Esophagus muscularis mucosa (tissue), 4 donors: Measurements from ENCODE around the gene IL11RA. TPM values are rescaled to one million over a fixed set of nuclear protein-coding genes. Genes with fewer than 3 reads are reported as not detected.

ENCODE experiments used
- DNase-seq: peaks from one replicate; pipeline ENCODE4 v3.0.0-alpha.2; 2017; ENCODE audit errors: extremely low spot score
- H3K27ac ChIP-seq, 4 donors: fragments of 200-600 bp; sonication (generic); replicated peaks in 1 of 4; 1 replicate in 3 of 4; 2 replicates in 1 of 4; pipeline ENCODE4 v1.5.1; 2016 to 2019; ENCODE audit warnings: mild to moderate bottlenecking in 1 of 4
- H3K27me3 ChIP-seq, 4 donors: fragments of 200-600 bp; sonication (generic); one replicate each; pipeline versions ENCODE4 v1.5.1 to v1.6.0; 2016 to 2019
- H3K36me3 ChIP-seq, 4 donors: fragments of 200-600 bp; sonication (generic); one replicate each; pipeline ENCODE4 v1.5.1; 2016 to 2019
- H3K4me1 ChIP-seq, 4 donors: fragments of 200-600 bp; sonication (generic); one replicate each; pipeline ENCODE4 v1.5.1; 2016 to 2019
- H3K4me3 ChIP-seq, 4 donors: fragments of 200-600 bp; sonication (generic); 1 replicate in 2 of 4; 2 replicates in 2 of 4; pipeline ENCODE4 v1.5.1; 2016 to 2019; ENCODE audit warnings: mild to moderate bottlenecking in 4 of 4, moderate library complexity in 1 of 4
- H3K9me3 ChIP-seq, 4 donors: fragments of 200-600 bp; sonication (generic); 1 replicate in 3 of 4; 2 replicates in 1 of 4; pipeline ENCODE4 v1.5.1; 2016 to 2019
- CTCF ChIP-seq, 3 experiments: fragments of 200-600 bp in 2 of 3; fragments of 450-650 bp in 1 of 3; sonication (generic) in 2 of 3; IDR thresholded peaks; one replicate each; pipeline ENCODE4 v1.5.1; 2017 to 2019; ENCODE audit warnings: antibody characterized with exemption in 3 of 3, mild to moderate bottlenecking in 2 of 3, moderate library complexity in 1 of 3
- EP300 ChIP-seq: sonication (generic); formaldehyde crosslinking; IDR thresholded peaks from one replicate; pipeline ENCODE4 v1.6.1; 2017; ENCODE audit warnings: antibody characterized with exemption
- POLR2A ChIP-seq: fragments of 450-650 bp; IDR thresholded peaks from one replicate; pipeline ENCODE4 v1.6.1; 2017; ENCODE audit warnings: antibody characterized with exemption, moderate library complexity, mild to moderate bottlenecking, low read depth
- POLR2AphosphoS5 ChIP-seq, 2 donors: sonication (generic); formaldehyde crosslinking; IDR thresholded peaks; one replicate each; pipeline ENCODE4 v1.6.1; 2017; ENCODE audit warnings: antibody characterized with exemption in 2 of 2
- WGBS: methylation state at CpG from one replicate; pipeline ENCODE4 v1.1.5; 2018; 5-methylcytosine and 5-hydroxymethylcytosine counted together
- intact Hi-C: fragments of 100-400 bp; cut with DNase I; formaldehyde crosslinking; loops from one replicate; pipeline ENCODE4 v1.15.1; 2023
- total RNA-seq, 4 donors: library from RNA; depleted of rRNA; stranded (reverse); fragments of >200 nt; gene quantifications; one replicate each; pipeline versions ENCODE4 v1.1.0 to v1.2.1, GENCODE V29; 2016

The IL11RA gene
- 10 to 100 TPM; 33.0 to 40.2 (median 33.9) TPM for total RNA-seq

- DNase-seq, result peak; percentile 96
- TF ChIP-seq POLR2A (no peak), POLR2AphosphoS5 (IDR thresholded peaks at IDR 0.05) (peak; percentile 79 to 86)
- Histone ChIP-seq H3K4me3 (peak within 1 kb of the TSS; percentile 51 to 62 (median 58)), H3K4me1 (peaks cover 59 to 77% (median 70%) of the 10 kb centered on the region in 4 donors), H3K9me3 (no peaks in the 10 kb centered on the region), H3K27me3 (no peaks in the 10 kb centered on the region), H3K27ac (peak within 1 kb of the TSS; percentile 80 to 83 (median 82)), H3K36me3 (peaks cover 10 to 21% (median 18%) of the 10 kb centered on the region in 4 donors)
- intact Hi-C loops, result loop anchor here (10.0 kb wide), 1 partner anchor 57 kb away; no protein-coding TSS in a partner anchor
- WGBS, result 17% methylated on average over 20 of the region's 24 CpGs
Observed at GRCh38 chr9:34651876-34652601, at the start of gene IL11RA. Gene IL11RA, plus strand, starts transcription at chr9:34652185. Its CDS starts 3,033 bp downstream, at chr9:34655218.

GRCh38 chr9:34603610-34604231 lies 48.3 kb upstream of the IL11RA start:
- no peaks in the 10 kb centered on the region for H3K36me3 ChIP-seq
- H3K4me1 ChIP-seq, result peaks cover 0 to 7% (median 0%) of the 10 kb centered on the region in 4 donors
- H3K9me3 ChIP-seq, result no peaks in the 10 kb centered on the region
- TF ChIP-seq POLR2AphosphoS5 (IDR thresholded peaks at IDR 0.05) (peak in 1 of 2 donors; percentile 39), CTCF (IDR thresholded peaks at IDR 0.05) (peak; percentile 88 to 97 (median 91)), POLR2A (no peak)
- intact Hi-C loops, result loop anchor here (10.0 kb wide), 1 partner anchor 269 kb away; no protein-coding TSS in a partner anchor
- H3K27me3 ChIP-seq, result no peaks in the 10 kb centered on the region
- no peak overlapping the region for H3K27ac ChIP-seq
- no peak overlapping the region for H3K4me3 ChIP-seq
- no peak for DNase-seq
- 49% methylated on average over 4 of the region's 4 CpGs for WGBS

- DNase-seq, result no peak
- no peaks in the 10 kb centered on the region for H3K36me3 ChIP-seq
- no peak overlapping the region for H3K27ac ChIP-seq
- no peaks in the 10 kb centered on the region for H3K27me3 ChIP-seq
- TF ChIP-seq POLR2AphosphoS5 (IDR thresholded peaks at IDR 0.05) (no peak), POLR2A (no peak), CTCF (IDR thresholded peaks at IDR 0.05) (no peak), EP300 (no peak)
- H3K9me3 ChIP-seq, result no peaks in the 10 kb centered on the region
- intact Hi-C loops, result loop anchor here (10.0 kb wide), 1 partner anchor 271 kb away; no protein-coding TSS in a partner anchor
- peaks cover 7 to 17% (median 10%) of the 10 kb centered on the region in 4 donors for H3K4me1 ChIP-seq
- no peak overlapping the region for H3K4me3 ChIP-seq
Observed at GRCh38 chr9:34606190-34606589, 45.8 kb upstream of the IL11RA start.

- WGBS, result 87% methylated on average over 3 of the region's 3 CpGs
- TF ChIP-seq POLR2AphosphoS5 (IDR thresholded peaks at IDR 0.05), result no peak
- TF ChIP-seq CTCF (IDR thresholded peaks at IDR 0.05), result no peak
- no peak for TF ChIP-seq EP300
- TF ChIP-seq POLR2A, result no peak
- Histone ChIP-seq H3K27ac (no peak overlapping the region), H3K9me3 (no peaks in the 10 kb centered on the region), H3K36me3 (no peaks in the 10 kb centered on the region), H3K27me3 (no peaks in the 10 kb centered on the region), H3K4me3 (no peak overlapping the region), H3K4me1 (peaks cover 10 to 22% (median 15%) of the 10 kb centered on the region in 4 donors)
- intact Hi-C loops, result loop anchor here (10.0 kb wide), 1 partner anchor 272 kb away; no protein-coding TSS in a partner anchor
- no peak for DNase-seq
Observed at GRCh38 chr9:34606905-34607304, 45.1 kb upstream of the IL11RA start.

GRCh38 chr9:34607331-34607730 lies 44.7 kb upstream of the IL11RA start:
- intact Hi-C loops, result loop anchor here (10.0 kb wide), 1 partner anchor 273 kb away; no protein-coding TSS in a partner anchor
- H3K9me3 ChIP-seq, result no peaks in the 10 kb centered on the region
- 52% methylated on average over 2 of the region's 2 CpGs for WGBS
- no peak overlapping the region for H3K27ac ChIP-seq
- no peaks in the 10 kb centered on the region for H3K27me3 ChIP-seq
- DNase-seq, result no peak
- TF ChIP-seq POLR2AphosphoS5 (IDR thresholded peaks at IDR 0.05) (no peak), CTCF (IDR thresholded peaks at IDR 0.05) (no peak), EP300 (no peak), POLR2A (no peak)
- peaks cover 11 to 24% (median 18%) of the 10 kb centered on the region in 4 donors for H3K4me1 ChIP-seq
- no peak overlapping the region for H3K4me3 ChIP-seq
- H3K36me3 ChIP-seq, result no peaks in the 10 kb centered on the region
